AG04449 (cell line): ENCODE results near the gene UBTF.

ENCODE experiments used
- CTCF ChIA-PET: fragments of 350-600 bp; formaldehyde crosslinking; extraction: SDS; loops from one replicate; lab custom pipeline; 2021; ENCODE audit warnings: antibody characterized with exemption; lab: Yijun Ruan, JAX
- POLR2A ChIA-PET: fragments of 400-600, 350-600 bp; formaldehyde crosslinking; extraction: SDS; loops from one replicate; lab custom pipeline; 2020; ENCODE audit warnings: antibody characterized with exemption, inconsistent platforms; lab: Yijun Ruan, JAX
- DNase-seq: peaks from one replicate; pipeline ENCODE4 v3.0.0-alpha.2; 2010; ENCODE audit warnings: low read depth, low spot score
- H3K4me3 ChIP-seq: 2 replicates; pipeline ENCODE4 v1.5.1; 2011; ENCODE audit warnings: low read depth, mild to moderate bottlenecking, control low read depth, low read length
- TF ChIP-seq, protein P1 (sequence below): IDR thresholded peaks from one replicate; pipeline ENCODE4 v1.5.1; 2011; ENCODE audit warnings: mild to moderate bottlenecking, moderate library complexity, low read length, control low read depth, inconsistent platforms; ENCODE audit not compliant: insufficient read depth; ENCODE audit errors: missing control alignments

The UBTF gene

DNA sequence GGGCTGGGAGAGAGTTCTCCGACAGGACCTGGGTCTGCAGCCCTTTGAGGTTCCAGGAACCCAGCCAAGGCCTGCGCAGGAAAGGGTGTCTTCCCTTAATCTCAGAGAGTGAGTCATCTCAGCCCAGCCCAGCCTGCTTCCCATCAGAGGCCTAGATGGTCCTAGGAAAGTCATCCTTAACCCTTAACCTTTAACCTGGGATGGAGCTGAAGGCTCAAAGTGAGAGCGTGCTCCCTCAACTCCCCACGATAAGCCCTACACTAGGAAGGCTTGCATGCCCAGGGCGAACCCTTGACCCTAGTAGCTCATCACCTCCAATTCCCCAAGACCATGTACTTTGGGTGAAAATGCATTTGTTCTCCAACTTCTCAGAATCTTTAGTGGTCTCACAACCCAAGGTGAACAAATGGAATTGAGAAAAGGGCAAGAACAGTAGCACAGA is 15.0 kb downstream of the UBTF start:
- ChIA-PET POLR2A (no interaction called here), CTCF (interaction anchor here (1.0 to 5.1 kb wide), 18 partner anchors 8 to 319 kb away, joined by 3 to 72 read pairs (median 4); partner anchors contain the start of genes GRN and SLC25A39)
- H3K4me3 ChIP-seq: no peak overlapping the region
- TF ChIP-seq, protein P1, sequence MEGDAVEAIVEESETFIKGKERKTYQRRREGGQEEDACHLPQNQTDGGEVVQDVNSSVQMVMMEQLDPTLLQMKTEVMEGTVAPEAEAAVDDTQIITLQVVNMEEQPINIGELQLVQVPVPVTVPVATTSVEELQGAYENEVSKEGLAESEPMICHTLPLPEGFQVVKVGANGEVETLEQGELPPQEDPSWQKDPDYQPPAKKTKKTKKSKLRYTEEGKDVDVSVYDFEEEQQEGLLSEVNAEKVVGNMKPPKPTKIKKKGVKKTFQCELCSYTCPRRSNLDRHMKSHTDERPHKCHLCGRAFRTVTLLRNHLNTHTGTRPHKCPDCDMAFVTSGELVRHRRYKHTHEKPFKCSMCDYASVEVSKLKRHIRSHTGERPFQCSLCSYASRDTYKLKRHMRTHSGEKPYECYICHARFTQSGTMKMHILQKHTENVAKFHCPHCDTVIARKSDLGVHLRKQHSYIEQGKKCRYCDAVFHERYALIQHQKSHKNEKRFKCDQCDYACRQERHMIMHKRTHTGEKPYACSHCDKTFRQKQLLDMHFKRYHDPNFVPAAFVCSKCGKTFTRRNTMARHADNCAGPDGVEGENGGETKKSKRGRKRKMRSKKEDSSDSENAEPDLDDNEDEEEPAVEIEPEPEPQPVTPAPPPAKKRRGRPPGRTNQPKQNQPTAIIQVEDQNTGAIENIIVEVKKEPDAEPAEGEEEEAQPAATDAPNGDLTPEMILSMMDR: no peak
- no peak for DNase-seq

DNA sequence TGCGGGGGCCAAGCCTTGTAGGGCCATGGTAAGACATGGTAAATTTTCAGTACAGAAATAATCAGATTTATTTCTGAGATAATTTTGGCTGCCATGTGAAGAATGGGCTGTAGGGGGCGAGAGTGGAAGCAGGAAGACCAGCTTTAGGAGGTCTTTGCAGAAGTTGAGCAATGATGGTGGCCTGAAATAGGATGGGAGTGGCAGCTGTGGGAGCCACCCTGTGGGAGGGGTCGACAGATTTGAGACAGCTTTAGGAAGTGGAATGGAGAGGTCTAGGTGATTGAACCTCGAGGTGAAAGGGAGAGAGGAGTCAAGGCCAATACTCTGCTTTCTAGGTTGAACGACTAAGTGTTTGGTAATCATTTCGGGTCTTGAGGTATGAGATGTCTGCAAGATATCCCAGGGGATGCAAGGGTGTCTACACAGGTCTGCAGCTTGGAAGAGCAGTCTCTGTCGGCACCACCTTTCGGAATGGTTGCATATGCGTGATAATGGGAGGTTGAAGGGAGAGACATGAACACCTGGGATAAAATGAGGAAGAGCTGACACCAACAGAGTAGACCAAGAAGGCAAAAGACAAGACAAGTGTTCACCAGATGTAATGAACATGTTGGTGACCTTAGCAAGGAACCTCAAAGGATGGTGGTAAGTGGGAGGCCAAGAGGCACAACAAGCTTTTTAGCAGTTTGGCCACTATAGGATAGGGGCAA is 15.6 kb downstream of the UBTF start:
- POLR2A ChIA-PET: interaction anchor here (0.8 kb wide), 1 partner anchor 15 kb away, joined by 3 read pairs; no protein-coding TSS in a partner anchor
- no peak for DNase-seq
- TF ChIP-seq, protein P1: peak; percentile 62
- no peak overlapping the region for H3K4me3 ChIP-seq
- CTCF ChIA-PET: interaction anchor here (0.7 to 5.1 kb wide), 21 partner anchors 8 to 319 kb away, joined by 3 to 72 read pairs (median 3); partner anchors contain the start of genes GRN and SLC25A39

DNA sequence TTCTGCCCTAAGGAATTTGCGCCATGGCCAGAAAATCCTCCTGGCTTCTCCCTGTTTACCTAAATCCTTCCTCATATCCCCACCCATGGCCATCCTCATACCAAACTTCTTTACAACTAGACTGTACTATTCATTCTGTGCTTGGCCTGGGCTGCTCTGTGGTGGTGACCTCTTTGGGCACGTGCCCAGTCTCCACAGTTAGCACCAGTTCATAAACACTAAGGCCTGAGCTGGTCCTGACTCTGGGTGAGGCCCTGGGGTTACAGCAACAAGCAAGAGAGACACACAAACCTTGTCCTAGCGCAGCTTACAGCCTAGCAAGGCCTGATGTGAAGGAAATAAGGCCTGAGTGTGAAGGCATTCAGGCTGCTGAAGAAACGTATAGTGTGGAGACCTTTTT is 16.7 kb downstream of the UBTF start:
- CTCF ChIA-PET: interaction anchor here (2.2 to 5.1 kb wide), 2 partner anchors 10 to 15 kb away, joined by 22 to 72 read pairs; no protein-coding TSS in a partner anchor
- no peak overlapping the region for H3K4me3 ChIP-seq
- DNase-seq: no peak
- POLR2A ChIA-PET: no interaction called here
- TF ChIP-seq, protein P1: no peak

DNA sequence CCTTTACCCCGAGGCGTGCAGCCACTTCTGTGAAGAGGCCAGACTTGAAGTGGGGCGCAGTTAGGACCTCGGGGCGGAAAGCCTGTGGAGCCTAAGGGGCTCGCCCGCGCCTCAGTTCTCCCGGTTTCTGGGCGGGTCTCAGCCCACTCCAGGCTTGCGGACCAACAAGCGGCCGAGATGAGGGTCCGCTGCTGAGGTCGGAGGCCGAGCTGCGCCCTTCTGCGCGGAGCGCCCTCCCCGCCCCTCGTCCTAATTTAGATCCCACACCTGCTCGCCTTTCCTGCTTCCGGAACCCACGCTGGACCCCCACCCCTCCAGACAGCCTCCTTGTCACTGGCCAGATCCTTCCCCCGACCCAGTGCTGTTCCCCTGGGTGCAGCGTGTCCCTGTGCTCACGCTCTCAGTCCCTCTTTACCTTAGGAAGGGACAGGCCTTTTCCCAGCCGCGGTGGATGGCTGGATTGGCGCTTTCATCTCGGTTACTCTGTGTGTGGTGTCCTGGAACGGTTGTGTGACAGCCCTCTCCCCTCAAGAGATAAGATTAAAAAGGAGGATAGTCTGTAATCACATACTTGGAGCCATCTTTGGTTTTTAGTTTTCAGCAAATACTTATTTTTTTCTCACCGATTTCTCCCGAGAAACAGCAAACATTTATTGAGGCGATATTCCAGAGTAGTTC is 18.9 kb downstream of the UBTF start:
- H3K4me3 ChIP-seq: peak overlapping the region; percentile 73
- TF ChIP-seq, protein P1: no peak
- ChIA-PET POLR2A (interaction anchor here (0.6 to 1.7 kb wide), 4 partner anchors 11 to 19 kb away, joined by 3 to 8 read pairs (median 4); partner anchors contain the start of genes TMUB2 and UBTF), CTCF (interaction anchor here (1.4 to 5.1 kb wide), 3 partner anchors 12 to 149 kb away, joined by 3 to 72 read pairs (median 9); no protein-coding TSS in a partner anchor)
- no peak for DNase-seq

DNA sequence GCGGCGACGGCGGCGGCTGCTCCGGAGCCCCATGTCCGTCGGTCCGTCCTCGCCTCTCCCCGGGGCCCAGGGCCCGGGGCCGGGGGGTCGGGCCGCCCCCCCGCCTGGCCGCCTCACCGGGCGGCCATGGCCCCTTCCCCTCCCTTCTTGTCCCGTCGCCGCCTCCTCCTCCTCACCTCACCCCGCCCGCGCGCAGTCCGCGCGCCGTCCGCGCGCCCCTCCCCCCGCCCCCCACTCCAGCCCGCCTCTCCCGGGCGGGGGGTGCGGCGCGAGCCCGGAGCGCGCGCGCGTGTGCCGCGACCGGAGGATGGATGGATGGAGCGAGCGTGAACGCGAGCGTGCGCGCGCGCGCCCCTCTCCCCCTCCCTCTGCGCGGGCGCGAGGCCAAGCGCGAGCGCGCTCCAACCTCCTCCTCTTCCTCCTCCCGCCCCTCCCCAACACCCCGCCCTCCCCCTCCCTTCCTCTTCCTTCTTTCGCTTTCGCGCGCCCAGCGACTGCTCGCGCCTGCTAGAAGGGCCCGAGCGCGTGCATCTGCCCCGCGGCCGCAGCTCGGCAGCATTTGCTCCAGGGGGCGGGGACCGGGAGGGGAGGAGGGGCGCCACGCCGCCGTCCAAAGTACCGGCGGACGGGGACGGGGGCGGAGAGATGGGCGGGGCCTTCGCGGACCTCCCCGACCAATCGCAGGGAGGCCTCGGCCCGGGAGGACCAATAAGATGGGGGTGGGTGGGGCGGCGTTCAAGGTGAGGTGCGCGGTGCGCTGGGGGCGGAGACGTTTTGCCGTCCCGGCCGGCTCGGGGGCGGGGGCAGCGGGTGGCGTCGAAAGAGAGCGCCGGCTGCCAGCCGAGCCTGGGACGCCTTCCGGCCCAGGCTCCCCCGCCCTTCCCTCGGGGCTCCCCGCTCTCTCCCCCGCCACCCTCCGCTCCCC is 19.7 kb downstream of the UBTF start, which contains the start of gene ATXN7L3:
Gene ATXN7L3, minus strand, starts transcription at position 332 of the 925 bp plus-strand sequence. CDS start 1,814 bp downstream, outside the sequence.
- H3K4me3 ChIP-seq: peak within 1 kb of the TSS; percentile 79
- POLR2A ChIA-PET: interaction anchor here (1.5 to 2.0 kb wide), 3 partner anchors 10 to 20 kb away, joined by 5 to 10 read pairs (median 8); partner anchors contain the start of genes TMUB2 and UBTF
- CTCF ChIA-PET: interaction anchor here (1.4 to 5.1 kb wide), 4 partner anchors 10 to 151 kb away, joined by 5 to 72 read pairs (median 12); no protein-coding TSS in a partner anchor
- DNase-seq: peak; percentile 81
- TF ChIP-seq, protein P1: no peak
